ENCODE results near the gene DSC2.

DSC2 gene

DNA sequence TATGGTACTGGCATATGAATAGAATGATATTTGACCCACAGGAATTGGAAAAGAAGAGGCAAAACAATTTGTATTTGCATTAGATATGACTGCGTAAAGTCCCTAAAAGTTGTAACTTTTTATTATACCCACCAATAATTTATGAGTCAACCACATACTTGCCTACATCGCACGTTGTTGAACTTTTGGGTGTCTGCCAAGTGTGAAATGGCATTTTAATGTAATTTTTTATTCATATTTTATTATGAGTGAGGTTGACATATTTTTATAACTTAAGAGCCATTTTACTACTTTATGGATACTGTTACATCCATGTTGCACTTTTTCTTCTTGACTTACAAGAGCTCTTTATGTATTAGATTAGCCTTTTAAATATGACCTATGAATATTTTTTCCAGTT is 4.6 kb downstream of the DSC2 start:
- DNase-seq (ENCODE audit: low read depth): no peak

- DNase-seq (ENCODE audit: low read depth): no peak
Observed at GRCh38 chr18:31093880-31094279, 8.3 kb downstream of the DSC2 start.

GRCh38 chr18:31093294-31093693 is 8.9 kb downstream of the DSC2 start:
- DNase-seq (ENCODE audit: low read depth): no peak

GRCh38 chr18:31091350-31091749 is 10.9 kb downstream of the DSC2 start:
- no peak for DNase-seq (ENCODE audit: low read depth)

DNA sequence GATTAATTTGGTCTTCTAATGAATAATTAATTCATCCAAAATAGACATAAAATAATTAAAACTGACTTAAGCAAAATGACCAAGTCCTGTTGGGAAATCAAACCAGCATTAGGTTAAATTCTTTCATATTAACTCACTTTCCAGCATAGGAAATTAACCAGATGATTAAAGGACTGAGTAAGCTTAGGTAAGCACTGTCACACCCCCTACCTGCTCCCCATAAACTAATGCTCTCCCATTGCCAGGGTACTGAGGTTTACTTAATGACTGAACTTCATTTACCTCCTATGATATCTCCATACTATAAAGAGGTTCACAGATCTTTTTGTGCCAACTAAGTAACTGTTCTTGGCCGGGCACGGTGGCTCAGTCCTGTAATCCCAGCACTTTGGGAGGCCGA is 13.7 kb downstream of the DSC2 start:
- no peak for DNase-seq (ENCODE audit: low read depth)

- no peak for DNase-seq (ENCODE audit: low read depth)
Observed at GRCh38 chr18:31079973-31080372, 22.2 kb downstream of the DSC2 start.

DNA sequence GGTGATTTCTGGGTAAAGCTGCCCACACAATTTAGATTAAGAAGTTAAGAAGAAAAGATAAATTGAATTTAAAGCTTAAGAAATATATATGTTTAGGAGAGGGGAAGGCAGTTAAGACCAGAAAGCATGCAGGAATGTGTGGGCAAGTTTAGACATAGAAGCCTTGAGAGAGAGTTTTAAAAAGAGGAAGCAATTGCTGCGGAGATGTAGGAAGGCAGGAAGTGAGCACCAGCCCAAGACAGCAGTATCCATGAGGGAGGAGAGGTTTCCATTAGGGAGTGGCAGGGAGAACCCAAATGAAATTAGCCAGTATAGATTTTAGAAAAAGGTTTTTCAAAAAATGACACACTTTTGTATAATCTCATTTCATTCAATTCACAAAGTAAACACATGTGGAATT is 24.3 kb downstream of the DSC2 start:
- no peak for DNase-seq (ENCODE audit: low read depth)

DNA sequence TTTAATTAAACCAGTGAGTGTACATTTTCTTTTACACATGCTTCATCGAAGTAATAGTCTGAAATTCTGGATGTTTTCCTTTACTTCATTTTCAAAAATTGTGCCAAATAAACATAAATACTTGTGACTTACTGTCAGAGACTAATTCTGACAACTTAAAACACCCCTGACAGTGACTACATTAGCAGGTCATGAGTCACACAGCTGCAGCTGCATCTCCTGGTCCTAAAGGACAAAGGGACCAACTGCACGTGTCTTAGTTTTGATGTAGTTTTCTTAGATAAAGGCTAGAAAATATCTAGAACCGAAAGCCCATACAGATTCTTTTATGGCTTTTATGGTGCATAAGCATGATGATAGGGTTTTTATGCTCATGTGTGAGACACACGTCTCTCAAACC is 30.0 kb downstream of the DSC2 start:
- no peak for DNase-seq (ENCODE audit: low read depth)

- DNase-seq (ENCODE audit: low read depth): no peak
Observed at GRCh38 chr18:31070206-31070605, 32.0 kb downstream of the DSC2 start.

- no peak for DNase-seq (ENCODE audit: low read depth)
Observed at GRCh38 chr18:31066266-31066665, 36.0 kb downstream of the DSC2 start.

DNA sequence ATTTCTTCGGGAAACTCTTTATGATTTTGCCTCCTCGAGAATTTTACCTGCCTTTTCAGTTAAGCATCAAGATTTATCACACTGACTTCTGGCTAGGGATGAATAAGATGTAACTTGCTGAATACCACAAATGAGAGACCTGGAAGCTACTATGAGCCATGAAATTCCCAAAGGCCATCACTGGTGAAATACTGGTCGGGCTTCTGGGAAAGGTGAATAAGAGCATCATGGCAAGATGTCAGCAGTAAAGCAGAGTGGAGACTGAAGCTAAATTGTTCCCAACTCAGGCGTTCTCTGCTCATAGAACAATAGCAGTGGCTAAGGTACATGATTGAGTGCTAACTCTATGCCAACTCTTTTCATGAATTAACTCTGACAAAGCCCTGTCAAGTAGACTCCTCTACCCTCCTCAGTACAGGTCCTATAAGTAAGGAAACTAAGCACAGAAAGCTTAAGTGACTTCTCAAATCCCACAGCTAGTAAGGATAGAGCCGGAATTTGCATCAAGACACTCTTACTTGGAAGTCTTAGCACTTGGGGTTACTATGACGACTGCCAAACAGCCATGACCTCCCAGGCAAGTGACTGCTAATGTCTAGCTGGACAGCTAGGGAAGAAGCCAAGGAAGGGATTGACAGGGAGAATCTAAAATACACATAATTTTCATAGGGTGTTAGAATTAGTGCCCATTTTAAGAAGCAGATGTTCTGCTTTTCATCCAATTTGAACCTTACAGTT is 37.0 kb downstream of the DSC2 start:
- no peak for DNase-seq (ENCODE audit: low read depth)

DNA sequence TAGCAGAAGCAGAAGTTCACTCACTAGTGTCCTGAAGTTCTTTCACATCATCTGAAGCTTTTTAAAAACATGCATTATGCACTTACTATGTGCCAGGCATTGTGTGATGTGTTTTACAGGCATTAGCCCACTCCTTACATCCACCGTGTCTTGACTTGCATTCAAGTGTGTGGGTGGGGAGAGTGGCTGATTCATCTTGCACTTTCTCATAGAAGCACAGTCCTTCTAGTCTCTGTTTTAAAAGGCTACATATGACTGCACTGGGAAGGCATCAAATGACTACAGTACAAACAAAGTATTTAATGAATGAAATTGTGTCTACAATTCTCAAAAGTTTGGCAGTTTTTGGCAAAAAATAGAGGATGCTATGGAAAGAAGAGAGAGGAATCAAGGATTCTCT is 38.1 kb downstream of the DSC2 start:
- DNase-seq (ENCODE audit: low read depth): no peak

- DNase-seq (ENCODE audit: low read depth): no peak
Observed at GRCh38 chr18:31061945-31062344, 40.3 kb downstream of the DSC2 start.

GRCh38 chr18:31058897-31059296 is 43.3 kb downstream of the DSC2 start:
- DNase-seq (ENCODE audit: low read depth): no peak

DNA sequence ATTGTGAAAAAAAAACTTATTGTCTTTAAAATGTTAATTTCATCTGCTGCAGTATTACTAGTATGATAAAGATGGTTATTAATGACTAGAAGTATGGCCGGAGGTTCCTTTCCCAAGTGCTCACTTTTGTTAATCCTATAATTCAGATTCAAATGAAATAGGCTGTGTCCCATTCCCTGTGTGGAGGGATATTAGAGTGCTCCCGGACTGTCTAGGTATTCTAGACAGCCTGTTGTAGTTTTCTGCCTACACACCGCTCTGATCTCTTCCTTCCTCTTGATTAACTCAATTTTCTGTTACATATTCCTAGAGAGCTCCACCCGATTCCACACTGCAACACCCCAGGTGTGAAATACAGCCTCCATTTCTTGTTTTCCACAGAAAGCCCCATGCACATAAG is 44.3 kb downstream of the DSC2 start:
- no peak for DNase-seq (ENCODE audit: low read depth)

DNA sequence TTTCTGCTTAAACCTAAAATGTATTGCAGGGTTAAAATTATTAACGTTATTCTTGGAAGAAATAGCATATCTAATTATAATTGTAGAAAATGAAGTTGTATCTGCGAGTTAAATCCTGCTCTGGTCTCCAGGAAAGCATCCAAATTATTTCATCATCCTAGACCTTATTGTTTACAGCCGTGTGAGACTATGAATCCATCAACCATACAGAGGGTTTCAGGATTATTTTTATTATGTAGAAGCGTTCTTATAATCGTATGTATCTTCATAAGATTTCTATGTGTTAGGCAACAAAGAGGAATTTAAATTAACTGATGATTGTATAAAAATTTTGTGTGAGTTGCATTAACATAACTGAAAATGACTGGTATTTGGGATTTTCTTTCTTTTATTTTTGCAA is 45.2 kb downstream of the DSC2 start:
- no peak for DNase-seq (ENCODE audit: low read depth)

DNA sequence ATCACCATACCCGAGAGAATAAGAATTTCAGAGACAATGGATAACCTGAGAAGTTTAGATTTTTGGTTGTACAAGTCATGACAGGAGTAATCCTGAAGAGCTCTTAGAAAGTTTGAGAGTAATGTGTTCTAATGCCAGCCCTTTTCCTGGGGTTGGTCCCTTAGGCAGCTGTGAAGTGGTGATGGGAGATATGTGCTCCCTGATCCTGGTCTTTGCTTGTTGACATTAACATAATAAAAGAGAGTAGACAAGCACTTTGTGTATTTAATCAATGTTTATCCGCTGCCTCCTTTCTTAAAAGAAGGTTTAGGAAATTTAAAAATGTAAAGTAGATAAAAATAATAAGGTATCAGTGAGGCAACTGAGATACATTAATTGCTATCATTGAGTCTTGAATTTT is 45.9 kb downstream of the DSC2 start:
- no peak for DNase-seq (ENCODE audit: low read depth)

DNA sequence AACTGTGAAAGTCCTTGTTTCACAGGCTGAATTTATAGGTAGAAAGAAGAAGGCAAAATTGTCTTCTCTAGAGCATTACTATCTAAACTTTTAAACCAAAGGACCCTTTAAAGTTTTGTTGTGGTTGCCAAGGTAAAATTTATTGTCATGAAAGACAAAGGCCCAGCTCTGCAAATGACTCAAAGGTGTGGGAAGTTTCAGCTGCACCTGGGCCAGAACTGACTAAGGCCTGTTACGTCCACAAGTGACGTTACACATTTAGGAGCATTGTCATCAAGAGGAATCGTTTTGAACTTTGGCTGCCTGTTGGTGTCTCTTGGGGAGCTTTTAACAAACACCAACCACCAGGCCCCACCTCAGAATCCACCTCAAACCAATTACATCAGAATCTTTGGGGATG is 51.6 kb downstream of the DSC2 start:
- DNase-seq (ENCODE audit: low read depth): no peak

GRCh38 chr18:31049189-31049588 is 53.0 kb downstream of the DSC2 start:
- DNase-seq (ENCODE audit: low read depth): no peak

DNA sequence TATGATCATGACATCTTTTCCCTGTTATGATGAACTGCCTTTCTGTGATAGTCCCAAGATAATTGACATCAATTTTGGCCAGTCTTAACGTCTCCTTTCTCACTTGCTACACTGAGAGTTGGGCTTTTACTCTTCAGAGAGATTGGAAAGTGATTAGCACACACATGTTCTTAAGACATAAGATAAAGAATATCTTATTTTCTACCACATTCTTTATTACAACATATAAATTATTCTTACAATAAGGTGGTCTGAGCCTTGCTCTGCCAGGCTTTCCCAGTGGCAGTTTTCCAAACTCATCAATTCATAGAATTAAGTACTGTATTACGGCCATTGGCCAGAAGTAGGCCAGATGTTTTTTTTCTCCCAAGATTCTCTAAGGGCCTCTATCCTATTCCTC is 54.0 kb downstream of the DSC2 start:
- DNase-seq (ENCODE audit: low read depth): no peak

DNA sequence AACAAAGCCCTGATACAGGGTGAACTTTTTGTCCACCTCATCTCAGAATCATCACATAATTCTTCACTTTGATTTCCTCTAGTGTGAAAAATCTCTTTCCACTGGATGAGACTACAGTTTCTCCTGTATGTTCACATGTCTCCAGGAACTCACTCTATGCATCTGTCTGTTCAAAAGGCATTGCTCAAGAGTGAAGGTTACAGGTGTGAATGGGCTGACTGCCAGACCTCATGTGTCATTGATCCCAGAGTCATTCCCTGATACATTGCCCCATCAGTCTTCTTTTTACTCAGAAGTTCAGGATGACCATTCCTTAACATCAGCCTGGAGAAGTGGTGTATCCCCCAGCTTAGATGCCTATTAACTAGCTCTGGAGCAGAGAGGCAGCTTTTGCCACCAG is 55.3 kb downstream of the DSC2 start:
- DNase-seq (ENCODE audit: low read depth): no peak

DNA sequence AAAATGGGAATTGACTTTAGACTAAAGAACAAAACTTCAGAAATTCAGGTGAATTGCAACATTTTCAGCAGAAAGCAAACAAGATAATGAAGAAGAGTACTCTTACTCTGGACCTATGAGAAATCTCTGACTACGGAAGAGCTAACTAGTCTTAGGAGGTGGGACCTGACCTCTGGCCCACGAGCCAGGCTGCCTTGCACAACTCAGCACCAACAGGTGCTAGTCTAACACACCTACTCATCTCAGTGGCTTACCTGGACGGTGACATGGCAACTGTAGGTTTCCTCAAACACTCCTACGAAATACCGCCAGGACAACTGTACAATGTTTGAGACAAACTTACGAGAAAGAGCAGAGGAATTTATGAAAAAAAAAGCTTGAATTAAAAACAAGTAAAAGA is 56.6 kb downstream of the DSC2 start:
- no peak for DNase-seq (ENCODE audit: low read depth)

GRCh38 chr18:31044926-31045325 is 57.3 kb downstream of the DSC2 start:
- no peak for DNase-seq (ENCODE audit: low read depth)

- DNase-seq (ENCODE audit: low read depth): no peak
Observed at GRCh38 chr18:31043709-31044108, 58.5 kb downstream of the DSC2 start.
